ENCODE measurements around the gene GREM1.

Gene GREM1

DNA sequence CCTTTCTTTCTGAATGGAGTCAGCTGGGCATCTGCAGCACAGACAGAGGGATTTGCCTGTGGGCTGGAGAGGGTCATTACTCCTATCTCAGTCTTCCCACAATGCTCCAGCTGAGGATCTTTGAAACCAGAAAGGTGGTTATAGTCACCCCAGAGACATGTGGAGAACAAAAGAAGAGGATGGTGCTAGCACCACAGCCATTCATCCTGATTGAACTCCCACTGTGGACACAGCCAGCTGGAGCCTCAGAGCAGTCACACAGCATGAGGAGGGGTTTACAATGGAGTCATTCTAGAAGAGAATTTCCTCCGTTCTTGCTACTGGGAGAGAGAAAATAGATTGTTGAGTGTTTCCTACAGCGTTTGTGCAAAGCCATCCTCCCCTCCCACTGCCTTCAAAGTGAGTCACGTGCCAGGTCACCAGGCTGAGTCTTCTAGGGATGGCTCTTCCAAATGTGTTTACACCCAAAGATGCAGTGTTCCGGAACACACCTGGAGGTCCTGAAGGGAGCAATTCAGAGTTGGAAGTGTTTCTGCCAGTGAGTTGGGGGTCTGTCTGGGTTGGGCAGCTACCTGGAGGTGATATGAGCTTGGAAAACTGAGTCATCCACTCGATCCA, 18.9 kb upstream of the GREM1 start:
- no peak for DNase-seq

DNA sequence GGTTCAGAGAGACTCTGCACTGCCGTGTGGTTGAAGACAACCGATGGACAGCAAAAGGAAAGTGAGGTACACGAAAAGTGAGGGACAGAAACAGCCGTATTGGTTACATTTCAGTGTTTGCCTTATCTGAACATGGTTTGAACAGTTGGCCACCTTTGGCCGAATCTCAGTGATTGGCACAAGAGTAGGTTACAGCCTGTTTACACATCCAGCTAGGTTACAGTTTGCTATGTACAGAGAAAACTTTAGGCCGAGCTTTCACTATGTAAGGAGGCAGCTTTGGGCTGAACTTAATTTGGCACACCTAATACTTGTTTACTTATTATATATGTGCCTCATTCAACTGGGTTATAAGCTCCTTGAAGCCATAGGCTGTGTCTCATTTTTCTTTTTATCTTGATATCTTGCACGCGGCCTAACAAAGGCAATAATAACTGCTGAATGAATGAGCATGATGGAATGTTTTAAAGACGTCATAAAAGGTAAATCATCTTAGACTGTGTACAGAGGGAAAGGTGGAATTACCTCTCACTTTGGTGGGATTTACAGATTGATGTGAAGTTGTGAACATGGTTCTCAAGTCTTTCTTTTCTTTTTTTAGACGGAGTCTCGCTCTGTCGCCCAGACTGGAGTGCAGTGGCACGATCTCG, 17.2 kb upstream of the GREM1 start:
- no peak for DNase-seq

DNA sequence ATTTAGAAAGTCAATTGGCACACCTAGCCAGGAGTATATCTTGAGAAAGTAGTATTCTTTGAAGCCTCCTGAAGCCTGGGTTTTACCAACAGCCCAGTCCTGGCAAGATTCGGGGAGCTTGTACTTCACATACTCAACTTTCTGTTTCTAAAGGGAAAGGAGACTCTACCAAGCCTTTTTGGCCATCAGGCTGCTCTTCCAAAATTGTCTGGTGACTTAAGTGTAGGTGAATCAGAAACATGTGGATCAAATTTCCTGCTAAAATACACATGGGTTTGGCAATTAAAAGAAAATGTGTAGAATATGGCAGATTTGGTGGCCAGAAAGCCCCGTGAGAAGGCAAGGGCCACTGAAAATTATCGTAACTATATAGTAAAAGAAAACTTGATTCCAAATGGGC, 15.9 kb upstream of the GREM1 start:
- no peak for DNase-seq

DNA sequence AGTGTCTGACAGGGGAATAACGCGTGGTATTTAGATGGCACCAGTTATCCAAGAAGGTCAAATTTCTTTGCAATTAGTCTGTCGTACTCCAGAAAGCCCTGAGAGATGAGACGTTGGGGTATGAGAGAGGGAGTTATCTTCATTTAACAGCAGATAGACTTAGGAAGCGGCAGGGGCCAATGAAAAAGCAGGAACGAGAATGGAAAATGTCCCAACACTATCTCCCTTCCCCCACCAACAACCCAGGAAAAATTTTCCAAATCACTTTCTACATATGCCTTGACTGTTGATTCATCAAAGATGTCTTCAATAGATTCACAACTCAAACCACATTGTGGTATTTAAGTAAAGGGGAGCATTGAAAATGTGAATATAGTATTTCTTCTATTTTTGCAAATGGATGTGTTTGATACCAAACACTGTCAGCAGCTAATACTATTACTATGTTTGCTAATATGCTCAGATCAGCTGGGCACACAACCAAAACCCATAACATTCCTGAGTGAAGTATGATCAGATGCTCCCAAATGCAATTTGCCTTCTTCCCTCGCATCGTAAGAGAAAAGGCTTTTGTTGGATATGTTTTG, 13.3 kb upstream of the GREM1 start:
- no peak for DNase-seq

DNA sequence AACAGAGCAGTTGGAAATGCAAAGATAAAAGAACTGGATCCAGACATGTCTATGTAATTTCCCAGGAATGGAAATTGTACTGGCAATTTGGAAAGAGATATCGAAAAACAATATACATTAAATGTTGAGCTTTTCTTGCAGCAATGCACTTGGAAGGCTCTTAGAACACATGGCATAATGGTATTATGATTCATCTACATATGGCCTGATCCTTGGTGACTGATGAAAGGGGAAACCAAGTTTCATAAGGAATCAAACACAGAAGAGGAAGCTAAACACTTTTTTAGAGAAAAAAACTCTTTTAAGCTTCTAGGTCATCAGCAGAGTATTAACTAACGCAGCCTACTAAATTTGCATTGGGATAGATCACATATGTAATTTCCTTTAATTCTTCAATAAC, 12.4 kb upstream of the GREM1 start:
- DNase-seq, result no peak

DNA sequence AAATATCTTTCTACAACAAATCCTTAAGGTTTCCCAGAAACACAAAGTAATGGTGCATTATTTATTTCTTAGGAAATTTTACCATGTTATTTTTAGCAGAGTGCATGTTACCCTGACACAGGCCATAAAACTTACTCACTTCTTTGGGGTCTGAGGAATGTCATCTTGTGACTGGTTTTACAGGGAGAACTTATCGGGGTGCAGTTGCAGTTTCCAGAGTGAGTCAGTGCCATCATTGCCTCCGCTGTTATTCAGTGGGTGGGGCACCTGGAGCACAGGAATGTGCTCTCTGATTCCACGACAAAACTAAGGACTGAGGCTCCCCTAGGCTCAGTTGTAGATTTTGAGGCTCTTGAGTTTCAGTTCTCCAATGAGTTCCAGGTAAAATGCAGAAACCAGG, 11.1 kb upstream of the GREM1 start:
- no peak for DNase-seq

DNA sequence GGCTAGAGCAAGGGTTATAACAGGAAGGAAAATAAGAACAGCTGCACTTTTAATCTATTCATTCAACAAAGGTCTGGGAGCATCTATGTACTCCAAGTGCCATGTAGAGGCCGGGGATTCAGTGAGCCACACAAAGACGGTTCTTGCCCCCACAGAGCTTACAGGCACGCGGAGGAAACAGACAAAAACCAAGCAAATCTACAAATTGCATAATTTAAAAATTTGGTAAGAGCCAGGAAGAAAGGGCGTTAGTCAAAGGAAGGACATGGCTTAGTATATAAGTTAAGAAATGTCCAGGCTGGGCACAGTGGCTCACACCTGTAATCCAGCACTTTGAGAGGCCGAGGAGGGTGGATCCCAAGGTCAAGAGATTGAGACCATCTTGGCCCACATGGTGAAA, 10.4 kb upstream of the GREM1 start:
- DNase-seq, result no peak

DNA sequence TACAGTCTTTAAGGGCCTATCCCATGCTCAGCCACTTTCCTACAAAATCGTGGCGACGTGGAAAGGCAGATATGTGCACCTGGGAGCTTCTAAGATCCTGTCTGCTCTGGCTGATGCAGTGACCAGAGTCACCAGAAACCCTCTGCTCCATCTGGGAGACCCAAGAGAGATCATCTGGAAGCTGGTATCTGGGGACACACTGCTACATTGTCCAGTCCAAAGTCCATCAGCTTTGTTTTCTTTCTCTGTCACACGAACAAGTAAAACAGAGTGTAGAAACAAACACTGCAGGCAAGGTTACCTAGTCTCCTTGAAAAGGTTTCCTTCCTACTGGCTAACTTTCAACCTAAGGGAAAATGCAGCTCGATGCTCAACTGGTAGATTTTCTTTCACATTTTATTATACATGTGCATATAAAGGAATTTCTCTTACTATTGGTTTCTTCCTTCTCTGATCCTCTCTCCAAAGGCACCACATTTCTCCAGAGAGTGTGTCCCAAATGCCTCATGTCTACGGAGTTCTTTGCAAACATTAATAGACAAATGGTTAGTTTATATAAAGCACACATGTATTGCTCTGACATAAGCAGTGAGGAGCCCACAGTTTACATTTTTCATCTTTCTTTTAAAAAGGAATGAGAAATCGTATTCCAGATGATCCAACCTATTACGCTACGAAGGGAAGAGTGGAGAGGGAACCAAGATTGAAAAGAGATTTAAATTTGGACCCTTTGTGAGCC, 8.3 kb upstream of the GREM1 start:
- DNase-seq, result no peak

DNA sequence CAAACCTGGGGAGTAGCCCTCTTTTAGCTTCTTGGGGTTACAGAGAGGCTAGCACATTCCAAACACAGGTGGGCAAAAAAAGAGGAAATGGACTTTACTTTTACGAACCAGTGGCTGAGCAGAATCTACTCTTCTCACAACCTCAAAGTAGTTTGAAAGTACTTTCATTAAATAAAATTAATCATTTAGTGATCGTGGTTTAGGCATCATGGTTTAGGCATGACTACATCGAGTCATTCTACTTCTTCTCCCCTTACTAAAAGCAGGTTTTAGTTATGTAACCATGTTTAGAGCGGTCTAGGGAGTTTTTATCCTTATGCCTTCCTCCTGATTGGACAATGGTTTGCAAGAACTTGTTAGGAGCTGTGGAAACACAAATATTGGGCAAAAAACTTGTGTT, 2.5 kb upstream of the GREM1 start:
- DNase-seq, result no peak

DNA sequence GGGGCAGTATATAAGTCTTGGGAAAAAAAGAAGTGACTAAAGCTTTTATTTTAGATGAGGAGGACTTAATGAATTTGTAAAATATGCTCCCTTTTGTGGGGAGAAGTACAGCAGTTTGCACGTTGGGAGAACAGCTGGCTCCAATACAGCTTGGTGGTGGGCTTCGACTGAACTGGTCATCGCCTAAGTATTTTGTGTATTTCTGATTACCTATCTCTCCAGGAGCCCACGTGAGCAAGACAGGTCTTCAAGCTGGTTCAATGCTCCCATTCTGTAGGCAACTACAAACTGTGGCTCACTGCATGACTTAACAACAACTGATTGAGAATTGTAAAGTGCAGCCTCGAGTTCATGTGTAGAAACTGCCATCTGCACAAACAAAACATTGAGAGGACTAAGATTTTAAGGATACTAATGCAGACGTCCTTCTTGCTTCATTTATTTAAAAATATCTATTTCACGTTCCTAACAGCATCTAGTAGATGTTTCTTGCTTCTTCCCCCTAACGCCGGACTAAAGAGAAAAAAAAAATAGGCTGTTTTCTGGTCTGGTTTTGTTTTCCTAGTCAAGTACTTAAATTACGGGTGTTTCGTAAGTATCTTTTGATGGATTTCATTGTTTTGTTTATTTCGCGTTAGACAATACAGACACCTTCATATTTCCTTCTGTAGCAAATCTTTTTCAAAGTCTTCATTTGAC, 1.4 kb upstream of the GREM1 start:
- no peak for DNase-seq

DNA sequence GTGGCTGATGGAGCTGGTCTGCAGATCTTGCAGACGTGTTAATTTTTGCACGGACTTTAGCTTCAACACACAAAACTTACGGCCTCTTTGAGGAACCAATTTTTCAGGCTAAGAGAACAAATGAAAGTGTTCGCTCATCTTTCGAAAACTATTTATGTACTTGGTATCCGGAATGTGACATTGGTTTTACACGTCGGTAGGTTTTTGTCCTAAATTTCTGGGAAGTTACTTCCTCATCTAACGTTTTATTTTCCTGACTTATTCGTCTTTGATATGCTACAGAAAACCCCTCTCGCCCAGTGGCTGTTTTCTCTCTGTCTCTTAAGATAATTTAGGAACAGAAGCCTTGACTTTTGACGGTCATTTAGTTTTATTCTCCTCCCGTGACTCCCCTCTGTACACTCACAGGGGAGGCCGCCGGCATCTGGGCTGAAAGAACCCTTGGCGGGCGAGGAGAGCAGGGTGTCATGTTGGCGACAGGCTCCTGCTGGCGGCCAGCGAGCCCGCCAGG, 834 bp upstream of the GREM1 start:
- DNase-seq, result no peak

DNA sequence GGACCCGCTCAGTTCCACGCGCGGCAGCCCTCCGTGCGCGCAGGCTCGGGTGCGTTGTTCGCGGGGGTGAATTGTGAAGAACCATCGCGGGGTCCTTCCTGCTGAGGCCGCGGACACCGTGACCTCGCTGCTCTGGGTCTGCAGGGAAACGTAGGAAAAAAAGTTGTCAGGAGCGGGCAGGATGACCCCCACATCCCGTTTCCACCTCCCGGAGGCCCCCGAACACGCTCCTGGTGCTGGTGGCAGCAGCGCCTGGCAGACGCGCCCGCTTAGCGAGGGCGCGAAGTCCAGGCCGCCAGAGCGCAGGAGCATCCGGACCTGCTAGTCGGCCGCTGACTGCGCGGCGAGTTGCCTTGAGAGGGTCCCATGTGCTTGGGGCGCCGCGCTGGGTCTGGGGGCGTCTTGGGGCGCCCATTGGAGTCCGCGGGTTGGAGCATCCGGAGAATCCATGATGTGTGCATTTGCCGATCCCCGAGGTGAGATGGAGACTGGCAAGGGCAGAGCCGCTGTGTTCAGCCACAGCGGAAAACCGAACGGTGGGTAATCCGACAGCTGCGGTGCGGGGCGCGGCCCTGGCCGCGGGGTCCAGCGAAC, 520 bp downstream of the GREM1 start:
- DNase-seq, result no peak

DNA sequence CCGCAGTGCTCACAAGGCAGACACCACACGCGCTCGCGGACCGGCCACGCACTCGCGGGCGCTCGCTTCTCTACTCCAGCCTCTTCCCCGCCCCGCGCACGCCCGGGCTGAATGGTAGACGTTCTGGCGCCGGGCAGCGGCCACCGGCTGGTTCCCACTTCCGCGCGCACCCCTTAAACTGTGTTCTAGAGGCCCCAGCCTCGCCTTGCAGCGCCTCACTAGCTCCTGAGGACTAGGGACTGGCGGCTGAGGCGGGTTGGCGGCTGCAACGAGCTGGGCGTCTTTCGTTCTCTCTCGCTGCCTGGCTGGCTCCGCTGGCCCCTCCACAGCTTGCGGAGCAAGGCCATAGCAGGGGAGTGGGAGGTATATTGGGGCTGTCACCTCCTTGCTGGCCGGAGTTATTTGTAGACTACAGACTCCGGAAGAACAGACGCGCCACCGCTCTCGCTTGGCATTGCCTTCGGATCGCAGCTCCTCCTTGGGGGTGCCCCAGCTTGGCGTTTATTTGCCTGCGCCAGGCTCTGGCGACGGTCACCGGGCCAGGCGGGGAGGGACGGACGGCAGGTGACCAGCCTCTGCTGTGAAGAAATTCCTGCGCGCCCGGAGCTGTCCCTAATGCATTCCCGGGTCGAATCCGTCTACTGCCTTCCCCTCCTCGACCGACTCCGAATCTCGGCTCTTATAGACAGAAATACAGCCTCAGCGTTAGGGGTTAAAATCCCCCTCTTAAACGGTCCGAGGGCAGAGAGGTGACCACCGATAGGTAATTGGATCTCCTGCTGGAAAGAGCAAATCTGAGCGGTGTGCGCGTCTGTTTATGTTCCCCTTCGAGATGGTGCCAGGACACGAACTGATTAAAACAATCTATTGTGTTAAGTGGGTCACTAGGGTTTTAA, 1.3 kb downstream of the GREM1 start:
- DNase-seq, result no peak

DNA sequence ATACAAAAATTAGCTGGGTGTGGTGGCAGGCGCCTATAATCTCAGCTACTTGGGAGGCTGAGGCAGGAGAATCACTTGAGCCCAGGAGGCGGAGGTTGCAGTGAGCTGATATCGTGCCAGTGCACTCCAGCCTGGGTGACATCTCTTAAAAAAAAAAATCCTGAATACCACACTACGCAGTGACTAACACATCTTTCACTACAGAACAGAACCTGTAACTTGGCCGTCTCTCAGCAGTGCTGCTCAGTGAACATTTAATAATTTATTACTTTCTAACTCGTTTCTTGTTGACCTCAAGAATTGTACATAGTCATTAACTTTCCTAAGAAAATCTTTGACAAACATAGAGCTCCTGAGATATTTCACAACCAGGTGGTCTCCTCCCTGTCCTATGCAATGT, 3.8 kb downstream of the GREM1 start:
- DNase-seq, result no peak

DNA sequence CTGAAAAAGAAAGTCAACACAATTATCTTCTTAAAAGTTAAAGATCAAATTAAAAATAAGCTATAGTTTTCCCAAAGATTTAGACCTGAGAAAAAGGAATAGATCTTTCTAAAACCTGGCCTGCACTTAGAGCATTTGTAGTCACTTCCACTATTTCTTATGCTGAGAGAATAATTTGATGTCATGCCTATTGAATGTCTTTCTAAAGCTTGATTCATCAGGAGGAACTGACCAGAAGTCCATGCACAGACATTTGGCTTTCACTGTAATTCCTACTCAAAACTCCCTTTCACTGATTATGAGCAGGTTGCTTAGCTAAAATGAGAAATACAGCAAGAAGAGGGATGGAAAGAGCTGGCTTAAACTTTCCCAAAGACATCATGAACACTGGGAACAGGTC, 4.3 kb downstream of the GREM1 start:
- DNase-seq, result no peak

DNA sequence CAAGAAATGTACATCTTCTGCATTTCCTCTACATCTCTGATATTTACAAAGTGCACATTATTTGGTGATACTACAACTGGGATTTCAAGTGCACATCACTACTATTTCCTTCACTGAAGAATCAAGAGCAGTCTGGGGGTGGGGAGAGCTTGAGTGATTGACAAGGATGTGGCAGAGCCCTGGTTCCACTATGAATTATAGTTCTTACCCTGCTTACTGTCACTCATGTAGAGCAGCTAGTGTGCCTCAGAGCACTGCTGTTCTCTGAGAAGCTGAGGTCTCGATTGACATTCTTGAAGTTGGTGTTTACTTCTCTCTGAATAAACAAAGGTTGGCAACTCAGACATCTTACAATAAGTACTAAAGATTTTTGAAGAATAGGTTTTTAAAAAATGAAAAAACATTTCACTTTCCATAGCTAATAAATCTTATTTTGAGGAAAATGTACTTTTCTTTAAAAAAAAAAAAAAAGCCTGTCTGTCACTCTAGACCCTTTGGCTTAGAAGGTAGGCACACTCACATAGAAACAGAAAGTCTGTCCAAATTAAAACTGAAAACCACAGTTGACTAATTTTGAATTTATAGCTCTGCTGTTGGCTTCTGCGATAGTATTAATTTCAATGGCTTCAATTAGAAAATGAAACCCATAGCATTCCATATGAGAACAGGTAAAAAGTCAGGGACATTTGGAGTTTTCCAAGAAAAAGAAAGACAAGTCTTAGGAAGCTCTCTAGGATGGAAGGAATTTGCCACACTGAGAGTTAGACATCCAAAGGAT, 5.6 kb downstream of the GREM1 start:
- DNase-seq, result no peak

DNA sequence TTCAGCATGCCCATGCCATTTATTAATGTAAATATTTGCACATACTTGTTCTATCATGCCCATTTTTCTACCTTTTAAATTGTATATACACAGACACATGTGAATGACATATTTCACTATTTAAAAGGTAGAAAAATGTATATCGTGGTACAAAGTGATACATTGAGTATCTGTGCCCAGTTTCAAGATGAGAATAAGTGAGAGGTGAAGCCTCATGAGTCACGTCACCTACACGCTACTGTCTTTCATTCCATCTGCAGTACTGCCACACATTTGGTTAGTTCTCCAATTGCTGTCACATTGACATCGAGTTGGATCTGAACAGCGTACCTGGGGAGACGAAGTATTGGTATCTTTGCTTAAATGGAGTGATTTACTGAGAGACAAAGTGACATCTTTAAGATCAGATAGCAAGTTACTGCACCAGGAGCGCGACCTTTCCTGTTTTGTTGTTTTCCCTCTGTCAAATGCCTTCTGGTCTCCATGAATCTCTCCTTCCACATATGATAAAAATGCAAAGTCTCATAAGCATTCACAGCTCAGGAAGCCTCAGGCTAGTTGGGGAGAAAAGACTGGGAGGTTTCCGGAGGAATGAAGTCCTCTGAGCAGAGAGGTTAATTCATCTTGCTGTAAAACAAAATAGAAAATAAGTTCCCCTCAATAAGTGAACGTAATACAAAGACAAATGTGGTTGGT, 12.0 kb downstream of the GREM1 start:
- no peak for DNase-seq

DNA sequence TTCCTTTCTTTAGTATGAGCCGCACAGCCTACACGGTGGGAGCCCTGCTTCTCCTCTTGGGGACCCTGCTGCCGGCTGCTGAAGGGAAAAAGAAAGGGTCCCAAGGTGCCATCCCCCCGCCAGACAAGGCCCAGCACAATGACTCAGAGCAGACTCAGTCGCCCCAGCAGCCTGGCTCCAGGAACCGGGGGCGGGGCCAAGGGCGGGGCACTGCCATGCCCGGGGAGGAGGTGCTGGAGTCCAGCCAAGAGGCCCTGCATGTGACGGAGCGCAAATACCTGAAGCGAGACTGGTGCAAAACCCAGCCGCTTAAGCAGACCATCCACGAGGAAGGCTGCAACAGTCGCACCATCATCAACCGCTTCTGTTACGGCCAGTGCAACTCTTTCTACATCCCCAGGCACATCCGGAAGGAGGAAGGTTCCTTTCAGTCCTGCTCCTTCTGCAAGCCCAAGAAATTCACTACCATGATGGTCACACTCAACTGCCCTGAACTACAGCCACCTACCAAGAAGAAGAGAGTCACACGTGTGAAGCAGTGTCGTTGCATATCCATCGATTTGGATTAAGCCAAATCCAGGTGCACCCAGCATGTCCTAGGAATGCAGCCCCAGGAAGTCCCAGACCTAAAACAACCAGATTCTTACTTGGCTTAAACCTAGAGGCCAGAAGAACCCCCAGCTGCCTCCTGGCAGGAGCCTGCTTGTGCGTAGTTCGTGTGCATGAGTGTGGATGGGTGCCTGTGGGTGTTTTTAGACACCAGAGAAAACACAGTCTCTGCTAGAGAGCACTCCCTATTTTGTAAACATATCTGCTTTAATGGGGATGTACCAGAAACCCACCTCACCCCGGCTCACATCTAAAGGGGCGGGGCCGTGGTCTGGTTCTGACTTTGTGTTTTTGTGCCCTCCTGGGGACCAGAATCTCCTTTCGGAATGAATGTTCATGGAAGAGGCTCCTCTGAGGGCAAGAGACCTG, 13.2 kb downstream of the GREM1 start:
- no peak for DNase-seq

DNA sequence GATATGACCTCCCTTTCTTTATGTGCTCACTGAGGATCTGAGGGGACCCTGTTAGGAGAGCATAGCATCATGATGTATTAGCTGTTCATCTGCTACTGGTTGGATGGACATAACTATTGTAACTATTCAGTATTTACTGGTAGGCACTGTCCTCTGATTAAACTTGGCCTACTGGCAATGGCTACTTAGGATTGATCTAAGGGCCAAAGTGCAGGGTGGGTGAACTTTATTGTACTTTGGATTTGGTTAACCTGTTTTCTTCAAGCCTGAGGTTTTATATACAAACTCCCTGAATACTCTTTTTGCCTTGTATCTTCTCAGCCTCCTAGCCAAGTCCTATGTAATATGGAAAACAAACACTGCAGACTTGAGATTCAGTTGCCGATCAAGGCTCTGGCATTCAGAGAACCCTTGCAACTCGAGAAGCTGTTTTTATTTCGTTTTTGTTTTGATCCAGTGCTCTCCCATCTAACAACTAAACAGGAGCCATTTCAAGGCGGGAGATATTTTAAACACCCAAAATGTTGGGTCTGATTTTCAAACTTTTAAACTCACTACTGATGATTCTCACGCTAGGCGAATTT, 14.9 kb downstream of the GREM1 start:
- DNase-seq, result no peak

Measured in activated naive CD4-positive, alpha-beta T cell treated with anti-CD3 and anti-CD28 coated beads, Interleukin-2, amount 50 U/mL, for 16 hours (primary cell).